CD1c-positive myeloid dendritic cell (primary cell): ENCODE data around the gene SREBF1.

ENCODE experiments used
- DNase-seq: peaks from one replicate; pipeline ENCODE4 v3.0.0-alpha.2; 2016; ENCODE audit errors: extremely low spot score

The SREBF1 gene

DNA sequence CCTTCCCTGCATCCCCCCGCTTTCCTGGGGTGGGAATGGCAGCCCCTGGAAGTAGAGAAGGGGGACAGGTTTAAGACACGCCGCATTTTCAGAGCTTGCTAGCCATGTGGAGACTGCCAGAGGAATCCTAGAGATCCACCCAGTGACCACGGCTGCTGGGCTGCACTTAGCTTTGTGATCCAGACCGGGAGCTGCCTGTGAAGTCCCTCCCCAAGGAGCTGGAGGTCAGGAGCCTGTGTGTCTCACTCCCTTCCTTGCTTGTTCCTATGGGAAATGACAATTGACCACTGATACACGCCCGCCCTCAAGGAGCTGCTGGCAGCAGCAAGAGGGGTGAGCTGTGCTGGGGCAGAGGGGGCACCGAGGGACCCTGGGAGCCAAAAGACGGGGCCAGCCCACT, 73.7 kb downstream of the SREBF1 start:
- no peak for DNase-seq

DNA sequence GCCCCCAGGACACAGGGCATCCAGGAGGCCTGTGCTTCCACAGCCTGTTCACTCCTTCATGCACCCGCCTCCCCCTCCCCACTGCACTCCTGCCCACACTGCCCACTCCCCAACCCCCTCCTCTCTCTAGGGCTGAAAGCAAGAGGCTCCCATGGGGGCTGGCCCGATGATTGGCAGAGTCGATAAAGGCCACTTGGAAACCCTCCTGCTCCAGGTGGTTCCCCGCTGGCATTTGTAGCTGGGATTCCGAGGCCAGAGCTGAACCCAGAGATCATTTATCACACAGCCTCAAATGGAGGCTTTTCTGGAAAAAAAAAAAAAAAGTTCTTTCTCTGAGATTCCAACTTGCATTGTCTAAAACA, 74.1 kb downstream of the SREBF1 start:
- DNase-seq: no peak
